Measurements from ENCODE around the gene ARL4D. TPM values are rescaled to one million over a fixed set of nuclear protein-coding genes. Genes with fewer than 3 reads are reported as not detected.
A peak's percentile ranks its signal among the peaks of the same experiment; 100 is the strongest.

The ARL4D gene
- total and polyA plus RNA-seq, 2 donors (not counting 1 experiment from before 2014, with no cell fraction given) = 11.3 to 14.5 TPM

- H3K27ac Mint-ChIP-seq = peak overlapping the region; percentile 100
- 14% methylated on average over 7 of the region's 11 CpGs for WGBS (ENCODE audit: insufficient coverage)
- peak; percentile 40 for ATAC-seq (ENCODE audit: low read depth)
Observed at GRCh38 chr17:43367737-43368242, 31.0 kb upstream of the ARL4D start.

More at GRCh38 chr17:43367737-43368242, 31.0 kb upstream of the ARL4D start:
- no peak for DNase-seq
- H3K4me3 Mint-ChIP-seq = peak overlapping the region; percentile 99
- Histone ChIP-seq H3K27me3 (replicated peaks in 1 of 4; ENCODE audit: control extremely low read depth in 1 of 4, control insufficient read depth in 3 of 4, insufficient read depth in 4 of 4, low read length in 3 of 4) (no peaks in the 10 kb centered on the region), H3K27ac (ENCODE audit: low read length in 2 of 2) (peak overlapping the region; percentile 96 to 98), H3K9ac (ENCODE audit: low read length) (peak overlapping the region; percentile 77), H3K4me2 (replicated peaks; ENCODE audit: low read depth, low read length, poor library complexity, severe bottlenecking) (peak overlapping the region; percentile 99), H2AFZ (ENCODE audit: insufficient read depth, low read depth, low read length, poor library complexity, severe bottlenecking) (peak overlapping the region; percentile 99), H3K79me2 (ENCODE audit: control insufficient read depth, insufficient read depth, low read length) (no peaks in the 10 kb centered on the region), H3K36me3 (replicated peaks in 1 of 2; ENCODE audit: control extremely low read depth in 1 of 2, control insufficient read depth in 1 of 2, extremely low read depth in 1 of 2, insufficient read depth in 2 of 2, low read length in 1 of 2) (no peaks in the 10 kb centered on the region), H4K20me1 (ENCODE audit: control insufficient read depth, insufficient read depth, low read length, poor library complexity, severe bottlenecking) (no peaks in the 10 kb centered on the region), H3K4me3 (ENCODE audit: control extremely low read depth in 1 of 5, extremely low read depth in 1 of 5, insufficient read depth in 1 of 5, low read depth in 2 of 5, low read length in 4 of 5) (peak overlapping the region; percentile 59 to 84 (median 64)), H3K4me1 (ENCODE audit: control insufficient read depth in 2 of 2, insufficient read depth in 2 of 2, low read length in 2 of 2) (peaks cover 33 to 50% of the 10 kb centered on the region in 2 donors), H3K9me3 (ENCODE audit: control extremely low read depth in 1 of 3, control insufficient read depth in 2 of 3, insufficient read depth in 1 of 3, low read length in 2 of 3) (no peaks in the 10 kb centered on the region)
- no peaks in the 10 kb centered on the region for H3K27me3 Mint-ChIP-seq
- peaks cover 44% of the 10 kb centered on the region for H3K4me1 Mint-ChIP-seq
- no peaks in the 10 kb centered on the region for H3K9me3 Mint-ChIP-seq (ENCODE audit: insufficient read depth)
- POLR2A ChIA-PET = interaction anchor here (0.6 to 9.5 kb wide), 22 partner anchors 7 to 383 kb away, joined by 3 to 220 read pairs (median 7); partner anchors contain the start of genes ARL4D, DHX8, NBR1 and RND2
- TF ChIP-seq EZH2 (IDR thresholded peaks at IDR 0.05; ENCODE audit: borderline replicate concordance, insufficient read depth, low read depth, low read length, poor library complexity, severe bottlenecking) = no peak
- TF ChIP-seq, protein P1, sequence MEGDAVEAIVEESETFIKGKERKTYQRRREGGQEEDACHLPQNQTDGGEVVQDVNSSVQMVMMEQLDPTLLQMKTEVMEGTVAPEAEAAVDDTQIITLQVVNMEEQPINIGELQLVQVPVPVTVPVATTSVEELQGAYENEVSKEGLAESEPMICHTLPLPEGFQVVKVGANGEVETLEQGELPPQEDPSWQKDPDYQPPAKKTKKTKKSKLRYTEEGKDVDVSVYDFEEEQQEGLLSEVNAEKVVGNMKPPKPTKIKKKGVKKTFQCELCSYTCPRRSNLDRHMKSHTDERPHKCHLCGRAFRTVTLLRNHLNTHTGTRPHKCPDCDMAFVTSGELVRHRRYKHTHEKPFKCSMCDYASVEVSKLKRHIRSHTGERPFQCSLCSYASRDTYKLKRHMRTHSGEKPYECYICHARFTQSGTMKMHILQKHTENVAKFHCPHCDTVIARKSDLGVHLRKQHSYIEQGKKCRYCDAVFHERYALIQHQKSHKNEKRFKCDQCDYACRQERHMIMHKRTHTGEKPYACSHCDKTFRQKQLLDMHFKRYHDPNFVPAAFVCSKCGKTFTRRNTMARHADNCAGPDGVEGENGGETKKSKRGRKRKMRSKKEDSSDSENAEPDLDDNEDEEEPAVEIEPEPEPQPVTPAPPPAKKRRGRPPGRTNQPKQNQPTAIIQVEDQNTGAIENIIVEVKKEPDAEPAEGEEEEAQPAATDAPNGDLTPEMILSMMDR (IDR thresholded peaks at IDR 0.05) = no peak
- intact Hi-C loops (cut with micrococcal nuclease) = loop anchor here (1.0 to 10.0 kb wide), 6 partner anchors 7 to 983 kb away; partner anchors contain the start of genes NBR1, RND2 and STAT3
- CTCF ChIA-PET = interaction anchor here (1.5 to 6.1 kb wide), 9 partner anchors 7 to 370 kb away, joined by 3 to 71 read pairs (median 7); partner anchors contain the start of genes ARL4D, DHX8, NBR1 and RPL27
